HG03139 (cell line): Measurements from ENCODE around the gene TM4SF1.
A peak's percentile ranks its signal among the peaks of the same experiment; 100 is the strongest.
"Not testable (repeated sequence)": the region's sequence is repeated elsewhere in the genome, so short reads cannot be mapped to it uniquely, and the experiment has no call there.

Experiments used
- ATAC-seq: cut with Tn5 transposase; IDR thresholded peaks from one replicate; pipeline ENCODE4 v1.9.1; 2021; ENCODE audit not compliant: unreplicated experiment

TM4SF1 gene

GRCh38 chr3:149352556-149352955 is 24.9 kb downstream of the TM4SF1 start:
- ATAC-seq: peak; percentile 90

- no peak for ATAC-seq
Measured at GRCh38 chr3:149343951-149344350, 33.5 kb downstream of the TM4SF1 start.

- ATAC-seq: no peak
Measured at GRCh38 chr3:149342413-149343380, 34.8 kb downstream of the TM4SF1 start.

- ATAC-seq: no peak
Measured at GRCh38 chr3:149340310-149340933, 37.0 kb downstream of the TM4SF1 start.

GRCh38 chr3:149339931-149340309 is 37.5 kb downstream of the TM4SF1 start:
- no peak for ATAC-seq

- ATAC-seq: not testable (repeated sequence)
Measured at GRCh38 chr3:149337486-149337885, 40.0 kb downstream of the TM4SF1 start.

- ATAC-seq: no peak
Measured at GRCh38 chr3:149336925-149337324, 40.5 kb downstream of the TM4SF1 start.

GRCh38 chr3:149333176-149333859 is 44.1 kb downstream of the TM4SF1 start, which contains the start of gene TM4SF18:
TM4SF18 (minus strand) TSS chr3:149333636; CDS start chr3:149333382, 254 bp downstream.
- ATAC-seq: no peak

- no peak for ATAC-seq
Measured at GRCh38 chr3:149332771-149333170, 44.7 kb downstream of the TM4SF1 start.

GRCh38 chr3:149332227-149332765 is 45.2 kb downstream of the TM4SF1 start:
- ATAC-seq: no peak

- ATAC-seq: no peak
Measured at GRCh38 chr3:149331396-149331795, 46.1 kb downstream of the TM4SF1 start.

- no peak for ATAC-seq
Measured at GRCh38 chr3:149330609-149331331, 46.7 kb downstream of the TM4SF1 start.

- no peak for ATAC-seq
Measured at GRCh38 chr3:149327156-149327555, 50.3 kb downstream of the TM4SF1 start.

GRCh38 chr3:149325581-149325980 is 51.9 kb downstream of the TM4SF1 start:
- no peak for ATAC-seq

- no peak for ATAC-seq
Measured at GRCh38 chr3:149324332-149324731, 53.1 kb downstream of the TM4SF1 start.

GRCh38 chr3:149321640-149322039 is 55.8 kb downstream of the TM4SF1 start:
- no peak for ATAC-seq

GRCh38 chr3:149321136-149321535 is 56.3 kb downstream of the TM4SF1 start:
- ATAC-seq: no peak

GRCh38 chr3:149319750-149320149 is 57.7 kb downstream of the TM4SF1 start:
- no peak for ATAC-seq
